ENCODE data around the gene MMP20.

The MMP20 gene

GRCh38 chr11:102622258-102622657 lies 2.9 kb downstream of the MMP20 start:
- no peak for DNase-seq

GRCh38 chr11:102620818-102621561 lies 4.1 kb downstream of the MMP20 start:
- no peak for DNase-seq

GRCh38 chr11:102620179-102620578 lies 5.0 kb downstream of the MMP20 start:
- no peak for DNase-seq

GRCh38 chr11:102617466-102618008 lies 7.6 kb downstream of the MMP20 start:
- no peak for DNase-seq

- DNase-seq = no peak
These were observed 9.2 kb downstream of the MMP20 start for GRCh38 chr11:102615894-102616432.

GRCh38 chr11:102615077-102615893 lies 9.8 kb downstream of the MMP20 start:
- no peak for DNase-seq

GRCh38 chr11:102614485-102614884 lies 10.6 kb downstream of the MMP20 start:
- DNase-seq = no peak

- no peak for DNase-seq
These were observed 11.1 kb downstream of the MMP20 start for GRCh38 chr11:102614031-102614430.

- DNase-seq = no peak
These were observed 11.7 kb downstream of the MMP20 start for GRCh38 chr11:102613450-102613849.

GRCh38 chr11:102611291-102611690 lies 13.8 kb downstream of the MMP20 start:
- DNase-seq = no peak

- no peak for DNase-seq
These were observed 14.9 kb downstream of the MMP20 start for GRCh38 chr11:102610200-102610599.

GRCh38 chr11:102608699-102609098 lies 16.4 kb downstream of the MMP20 start:
- DNase-seq = no peak

- no peak for DNase-seq
These were observed 20.3 kb downstream of the MMP20 start for GRCh38 chr11:102604875-102605274.

- DNase-seq = no peak
These were observed 21.1 kb downstream of the MMP20 start for GRCh38 chr11:102604011-102604410.

- DNase-seq = no peak
These were observed 21.6 kb downstream of the MMP20 start for GRCh38 chr11:102603576-102603975.

GRCh38 chr11:102603091-102603490 lies 22.0 kb downstream of the MMP20 start:
- DNase-seq = no peak

GRCh38 chr11:102600666-102601065 lies 24.5 kb downstream of the MMP20 start:
- DNase-seq = no peak

GRCh38 chr11:102599642-102600261 lies 25.4 kb downstream of the MMP20 start:
- DNase-seq = no peak

- DNase-seq = no peak
These were observed 26.9 kb downstream of the MMP20 start for GRCh38 chr11:102598272-102598671.

GRCh38 chr11:102596578-102596977 lies 28.6 kb downstream of the MMP20 start:
- no peak for DNase-seq

- no peak for DNase-seq
These were observed 32.2 kb downstream of the MMP20 start for GRCh38 chr11:102592634-102593581.

GRCh38 chr11:102592131-102592530 lies 33.0 kb downstream of the MMP20 start:
- DNase-seq = no peak

All from NCI-H1092 (cell line).